DND-41 (cell line): ENCODE measurements around the gene GNB1L.

Experiments used
- ATAC-seq: fragments of 200-7000 bp; cut with Tn5 transposase; 3 replicates; pipeline ENCODE4 v1.9.1; 2021; ENCODE audit warnings: low read depth; ENCODE audit not compliant: insufficient read depth
- DNase-seq: peaks from one replicate; pipeline ENCODE4 v3.0.0-alpha.2; 2020
- H2AFZ ChIP-seq: 2 replicates; pipeline ENCODE4 v1.6.0; 2012; ENCODE audit warnings: low read depth, low read length
- H3K27ac ChIP-seq: 2 replicates; pipeline ENCODE4 v1.5.1; 2012; ENCODE audit warnings: low read length, inconsistent platforms
- H3K27me3 ChIP-seq: fragments of 200-600 bp; sonication (generic); 2 replicates; pipeline ENCODE4 v1.6.0; 2012; ENCODE audit warnings: low read length, mild to moderate bottlenecking, inconsistent platforms; ENCODE audit not compliant: insufficient read depth, poor library complexity
- H3K36me3 ChIP-seq: 2 replicates; pipeline ENCODE4 v1.5.1; 2012; ENCODE audit warnings: low read length, inconsistent platforms; ENCODE audit not compliant: insufficient read depth
- H3K4me1 ChIP-seq: 2 replicates; pipeline ENCODE4 v1.5.1; 2012; ENCODE audit warnings: mild to moderate bottlenecking, low read length; ENCODE audit not compliant: insufficient read depth
- H3K4me2 ChIP-seq: 2 replicates; pipeline ENCODE4 v1.6.0; 2012; ENCODE audit warnings: mild to moderate bottlenecking, moderate library complexity, low read length, inconsistent platforms; ENCODE audit not compliant: insufficient read depth
- H3K4me3 ChIP-seq, 2 experiments: fragments of 200-600 bp in 1 of 2; shearing (Covaris generic) in 1 of 2; 2 replicates each; pipeline ENCODE4 v1.5.1; 2012 to 2016; ENCODE audit warnings: inconsistent platforms in 2 of 2, low read length in 2 of 2, mild to moderate bottlenecking in 2 of 2, low read depth in 1 of 2, moderate library complexity in 1 of 2
- H3K79me2 ChIP-seq: 2 replicates; pipeline ENCODE4 v1.6.0; 2012; ENCODE audit warnings: low read length, inconsistent platforms; ENCODE audit not compliant: insufficient read depth
- H3K9ac ChIP-seq: 2 replicates; pipeline ENCODE4 v1.6.0; 2012; ENCODE audit warnings: low read depth, mild to moderate bottlenecking, inconsistent platforms, low read length, moderate library complexity
- H3K9me3 ChIP-seq: 2 replicates; pipeline ENCODE4 v1.5.1; 2012; ENCODE audit warnings: low read length, moderate library complexity, mild to moderate bottlenecking, inconsistent platforms; ENCODE audit not compliant: insufficient read depth, severe bottlenecking
- H4K20me1 ChIP-seq: 2 replicates; pipeline ENCODE4 v1.6.0; 2012; ENCODE audit warnings: low read length; ENCODE audit not compliant: insufficient read depth
- CTCF ChIP-seq: IDR thresholded peaks from 2 replicates; pipeline ENCODE4 v1.5.1; 2012; ENCODE audit warnings: borderline replicate concordance, low read length, moderate library complexity, mild to moderate bottlenecking; ENCODE audit not compliant: poor library complexity, severe bottlenecking; ENCODE audit errors: extremely low read depth
- EZH2 ChIP-seq: IDR thresholded peaks from 3 replicates; pipeline ENCODE4 v1.6.1; 2012; ENCODE audit warnings: borderline replicate concordance, low read depth, mild to moderate bottlenecking, moderate library complexity, low read length, inconsistent platforms; ENCODE audit not compliant: severe bottlenecking

Gene GNB1L

GRCh38 chr22:19808873-19809478, 45.7 kb downstream of the GNB1L start:
- TF ChIP-seq CTCF, result no peak
- TF ChIP-seq EZH2, result no peak
- Histone ChIP-seq H3K4me3 (no peak overlapping the region), H3K9me3 (no peaks in the 10 kb centered on the region), H3K27ac (0 out of 2 replicates have a peak overlapping the region, but pooled peaks have one; percentile 26), H3K4me1 (no peaks in the 10 kb centered on the region), H3K79me2 (no peaks in the 10 kb centered on the region), H3K27me3 (no peaks in the 10 kb centered on the region), H3K36me3 (peaks cover 46% of the 10 kb centered on the region), H3K9ac (no peak overlapping the region), H4K20me1 (peaks cover 10% of the 10 kb centered on the region; the same call in 1 of the 2 replicates), H3K4me2 (no peak overlapping the region), H2AFZ (no peak overlapping the region)
- DNase-seq (no peak), ATAC-seq (no peak)

- Histone ChIP-seq H2AFZ (no peak overlapping the region), H3K36me3 (peaks cover 46% of the 10 kb centered on the region), H3K4me2 (no peak overlapping the region), H3K27ac (0 out of 2 replicates have a peak overlapping the region, but pooled peaks have one; percentile 26), H3K4me1 (no peaks in the 10 kb centered on the region), H3K9ac (no peak overlapping the region), H3K79me2 (no peaks in the 10 kb centered on the region), H3K9me3 (no peaks in the 10 kb centered on the region), H3K4me3 (no peak overlapping the region), H3K27me3 (no peaks in the 10 kb centered on the region), H4K20me1 (peaks cover 10% of the 10 kb centered on the region; the same call in 1 of the 2 replicates)
- ATAC-seq (no peak), DNase-seq (no peak)
- TF ChIP-seq EZH2 (no peak), CTCF (no peak)
Measured at GRCh38 chr22:19807914-19808872, 46.5 kb downstream of the GNB1L start.

GRCh38 chr22:19807161-19807913, 47.3 kb downstream of the GNB1L start:
- Histone ChIP-seq H3K27me3 (no peaks in the 10 kb centered on the region), H4K20me1 (peaks cover 10% of the 10 kb centered on the region; the same call in 1 of the 2 replicates), H3K79me2 (no peaks in the 10 kb centered on the region), H2AFZ (no peak overlapping the region), H3K27ac (no peak overlapping the region), H3K4me1 (no peaks in the 10 kb centered on the region), H3K4me2 (no peak overlapping the region), H3K9ac (no peak overlapping the region), H3K4me3 (no peak overlapping the region), H3K36me3 (peaks cover 48% of the 10 kb centered on the region), H3K9me3 (no peaks in the 10 kb centered on the region)
- TF ChIP-seq EZH2 (no peak), CTCF (no peak)
- no peak for DNase-seq
- ATAC-seq, result no peak
